K562 (cell line): ENCODE measurements around the gene GRPEL2. TPM values are rescaled to one million over a fixed set of nuclear protein-coding genes. Genes with fewer than 3 reads are reported as not detected.

Source experiments
- CTBP1 ChIP-seq: fragments of 450-650 bp; IDR thresholded peaks from 2 replicates; pipeline ENCODE4 v1.6.1; 2016; ENCODE audit warnings: borderline replicate concordance
- CTCF ChIP-seq, 3 experiments: IDR thresholded peaks in 2 of 3; conservative IDR thresholded peaks in 1 of 3; 2 replicates each; pipeline ENCODE4 v1.5.1; 2011 to 2012; ENCODE audit warnings: low read length in 3 of 3, mild to moderate bottlenecking in 3 of 3, control low read depth in 2 of 3, improper control_type of control experiment in 1 of 3, inconsistent platforms in 1 of 3, low read depth in 1 of 3, mixed read lengths in 1 of 3, moderate library complexity in 1 of 3; ENCODE audit not compliant: insufficient read depth in 2 of 3
- ELF2 ChIP-seq: fragments of 250-450 bp; sonication (Bioruptor Pico); IDR thresholded peaks from 2 replicates; pipeline ENCODE4 v1.5.0; 2021; ENCODE audit warnings: mild to moderate bottlenecking
- ESRRB ChIP-seq: fragments of 250-450 bp; sonication (Bioruptor Pico); IDR thresholded peaks from 2 replicates; pipeline ENCODE4 v1.5.0; 2020; ENCODE audit warnings: mild to moderate bottlenecking, moderate library complexity, borderline replicate concordance
- MEF2D ChIP-seq: conservative IDR thresholded peaks from 2 replicates; pipeline ENCODE4 v1.6.1; 2016; ENCODE audit warnings: low read depth, missing genetic modification characterization, missing compliant biosample characterization
- MYNN ChIP-seq, 2 experiments: sonication (generic); formaldehyde crosslinking in 1 of 2; IDR thresholded peaks; 2 replicates each; pipeline versions ENCODE4 v1.5.0 to v1.6.1; 2016 to 2020; ENCODE audit warnings: antibody characterized with exemption in 1 of 2, missing genetic modification reagents in 1 of 2
- NCOA2 ChIP-seq, 2 experiments: fragments of 450-650 bp; IDR thresholded peaks; 2 replicates each; pipeline ENCODE4 v1.6.1; 2018; ENCODE audit warnings: mild to moderate bottlenecking in 2 of 2, moderate library complexity in 1 of 2; ENCODE audit not compliant: partially characterized antibody in 2 of 2
- NR4A1 ChIP-seq, 2 experiments: fragments of 250-450 bp in 1 of 2; fragments of 450-650 bp in 1 of 2; sonication (Bioruptor Pico) in 1 of 2; IDR thresholded peaks; 2 replicates each; pipeline versions ENCODE4 v1.4.0 to v1.6.1; 2016 to 2020; ENCODE audit warnings: mild to moderate bottlenecking in 2 of 2, missing compliant biosample characterization in 1 of 2, missing genetic modification characterization in 1 of 2, moderate library complexity in 1 of 2
- PTRF ChIP-seq: fragments of 450-650 bp; IDR thresholded peaks from 2 replicates; pipeline ENCODE4 v1.6.1; 2016; ENCODE audit warnings: mild to moderate bottlenecking, missing genetic modification characterization, missing compliant biosample characterization
- TEAD1 ChIP-seq, 2 experiments: fragments of 450-650 bp in 1 of 2; sonication (generic) in 1 of 2; formaldehyde crosslinking; IDR thresholded peaks; 2 replicates each; pipeline versions ENCODE4 v1.4.0 to v1.8.0; 2020 to 2022; ENCODE audit warnings: mild to moderate bottlenecking in 2 of 2, missing genetic modification reagents in 1 of 2
- ZFP91 ChIP-seq: sonication (generic); formaldehyde crosslinking; IDR thresholded peaks from 2 replicates; pipeline ENCODE4 v1.8.0; 2022; ENCODE audit warnings: mild to moderate bottlenecking, missing genetic modification reagents
- ZNF398 ChIP-seq: fragments of 250-450 bp; sonication (Bioruptor Pico); IDR thresholded peaks from 2 replicates; pipeline ENCODE4 v1.8.0; 2021; ENCODE audit warnings: moderate library complexity, mild to moderate bottlenecking, inconsistent platforms
- ZNF592 ChIP-seq: fragments of 450-650 bp; IDR thresholded peaks from 2 replicates; pipeline ENCODE4 v1.6.1; 2017; ENCODE audit warnings: antibody characterized with exemption, mild to moderate bottlenecking
- polyA plus RNA-seq, 8 experiments: library from polyadenylated mRNA; depleted of rRNA in 4 of 8; stranded (reverse) in 5 of 8; unstranded in 3 of 8; fragments of >200 nt; fragmentation: Nextera tagmentation in 2 of 8; fragmentation: Illumina TruSeq in 1 of 8; extraction: Ambion mirVana in 2 of 8; extraction: Trizol in 1 of 8; gene quantifications; 2 replicates each; pipeline versions ENCODE4 v1.2.1 to v1.2.3, GENCODE V29; 2011 to 2014; ENCODE audit warnings: inconsistent platforms in 1 of 8, missing spikeins in 1 of 8
- total RNA-seq, 7 experiments: library from RNA; depleted of rRNA in 6 of 7; stranded (reverse); fragments of >200 nt in 6 of 7; fragmentation: Illumina TruSeq in 2 of 7; extraction: Trizol in 2 of 7; gene quantifications; 2 replicates each; pipeline versions ENCODE4 v1.2.1 to v1.2.3, GENCODE V29; 2011 to 2021; ENCODE audit warnings: low replicate concordance in 1 of 7

Gene GRPEL2
- total and polyA plus RNA-seq, 9 of the 15 experiments (the other 6 are each of a cell fraction or from before 2014, with no cell fraction given), result 11.2 to 40.5 (median 25.8) TPM

GRCh38 chr5:149317281-149318048 lies 27.8 kb upstream of the GRPEL2 start (continued):
- TF ChIP-seq ZNF592, result peak; percentile 41; the same call in 1 of the 2 replicates
- TF ChIP-seq MEF2D (tag), result no peak
- peak; percentile 64 to 92 (median 79); a peak in 5 of 6 replicates for TF ChIP-seq CTCF (IDR thresholded peaks at IDR 0.05 in 2 of 3, conservative IDR thresholded peaks at IDR 0.05 in 1 of 3; ENCODE audit: insufficient read depth in 2 of 3, low read depth in 1 of 3, low read length in 3 of 3)
- no peak for TF ChIP-seq PTRF (tag)
- no peak for TF ChIP-seq CTBP1
- TF ChIP-seq ZNF398 (CRISPR knock-in tag), result no peak
- no peak for TF ChIP-seq NCOA2 (IDR thresholded peaks at IDR 0.05; ENCODE audit: partially characterized antibody in 2 of 2)
- no peak for TF ChIP-seq NR4A1 (CRISPR knock-in tag; IDR thresholded peaks at IDR 0.05)
- 0 out of 2 replicates have a peak, but pooled peaks have one; percentile 31 for TF ChIP-seq NR4A1 (tag; IDR thresholded peaks at IDR 0.05)
- no peak for TF ChIP-seq ESRRB (CRISPR knock-in tag)
- TF ChIP-seq TEAD1 (CRISPR knock-in tag; IDR thresholded peaks at IDR 0.05), result 0 out of 4 replicates have a peak, but pooled peaks of 1 of the 2 experiments have one; percentile 30
- no peak for TF ChIP-seq ZFP91
- TF ChIP-seq ELF2 (CRISPR knock-in tag), result no peak
- no peak for TF ChIP-seq MYNN (IDR thresholded peaks at IDR 0.05)
- no peak for TF ChIP-seq MYNN (CRISPR knock-in tag; IDR thresholded peaks at IDR 0.05)
- TF ChIP-seq, all 486 proteins: peak for 17
